ENCODE data around the gene TMEM106A.
A peak's percentile ranks its signal among the peaks of the same experiment; 100 is the strongest.
"Not testable (repeated sequence)": the region's sequence is repeated elsewhere in the genome, so short reads cannot be mapped to it uniquely, and the experiment has no call there.

Gene TMEM106A, protein sequence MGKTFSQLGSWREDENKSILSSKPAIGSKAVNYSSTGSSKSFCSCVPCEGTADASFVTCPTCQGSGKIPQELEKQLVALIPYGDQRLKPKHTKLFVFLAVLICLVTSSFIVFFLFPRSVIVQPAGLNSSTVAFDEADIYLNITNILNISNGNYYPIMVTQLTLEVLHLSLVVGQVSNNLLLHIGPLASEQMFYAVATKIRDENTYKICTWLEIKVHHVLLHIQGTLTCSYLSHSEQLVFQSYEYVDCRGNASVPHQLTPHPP

DNA sequence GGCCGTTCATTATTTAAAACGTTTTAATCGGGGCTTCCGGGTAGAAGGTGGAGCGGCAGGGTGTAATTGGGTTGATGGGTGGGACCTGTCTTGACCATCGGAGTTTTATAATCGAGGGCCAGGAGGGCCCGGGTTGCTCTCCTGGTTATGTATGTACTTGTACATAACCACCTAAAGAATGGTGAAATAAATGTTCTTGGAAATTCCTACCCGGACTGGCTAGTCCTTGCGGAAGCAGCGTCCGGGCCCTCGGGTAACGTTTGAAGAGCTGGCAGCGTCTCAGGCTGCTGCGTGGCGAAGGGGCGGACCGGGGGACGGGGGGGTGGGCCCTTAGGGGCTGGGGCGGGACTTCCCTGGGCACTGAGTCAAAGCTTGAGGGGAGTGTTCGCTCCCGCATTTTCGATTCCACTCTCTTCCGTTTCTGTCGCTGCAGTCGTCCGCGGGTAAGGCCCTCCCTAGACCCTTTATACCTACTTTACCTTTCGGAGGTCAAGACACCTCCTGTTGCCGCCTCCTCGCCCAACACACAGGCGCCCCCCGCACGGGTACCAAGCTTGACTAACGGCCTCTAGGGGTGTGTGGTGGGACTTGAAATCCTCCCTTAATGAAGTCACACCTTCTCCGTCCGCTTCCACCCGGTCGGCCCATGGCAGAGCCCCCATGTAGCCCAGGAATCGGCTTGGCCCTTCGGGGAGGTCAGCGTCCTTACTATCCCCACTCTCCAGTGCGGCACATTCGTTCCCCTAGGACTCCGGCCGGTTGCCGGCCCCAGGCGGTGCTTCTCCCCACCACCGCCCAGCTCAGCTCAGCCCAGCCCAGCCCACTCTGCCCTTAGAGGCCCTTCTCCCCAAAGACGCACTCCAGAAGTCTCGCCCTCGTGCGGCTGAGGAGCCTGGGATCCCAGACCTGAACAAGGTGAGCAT, at the start of gene TMEM106A:
Gene TMEM106A (plus strand): TSS at position 396 of the 923 bp plus-strand sequence. CDS start 1,167 bp downstream, outside the sequence.
- DNase-seq = peak; percentile 72 to 77

DNA sequence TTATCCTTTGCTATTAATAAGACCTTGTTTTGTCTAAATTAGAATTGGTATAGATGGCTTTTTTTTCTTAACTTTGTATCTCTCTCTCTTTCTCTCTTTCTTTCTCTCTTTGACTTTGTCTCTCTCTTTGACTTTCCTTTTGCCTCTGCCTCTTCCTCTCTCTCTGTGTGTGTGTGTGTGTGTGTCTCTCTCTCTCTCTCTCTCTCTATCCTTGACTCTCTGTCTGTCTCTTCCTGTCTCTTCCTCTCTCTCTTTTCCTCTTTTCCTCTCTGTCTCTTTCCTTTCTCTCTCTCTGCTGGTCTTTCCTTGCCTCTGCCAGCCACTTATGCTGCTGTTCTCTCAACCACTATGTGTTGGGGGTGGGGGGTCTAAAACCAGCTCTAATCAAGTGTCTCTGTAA, 45.7 kb upstream of the TMEM106A start:
- DNase-seq = not testable (repeated sequence)

DNA sequence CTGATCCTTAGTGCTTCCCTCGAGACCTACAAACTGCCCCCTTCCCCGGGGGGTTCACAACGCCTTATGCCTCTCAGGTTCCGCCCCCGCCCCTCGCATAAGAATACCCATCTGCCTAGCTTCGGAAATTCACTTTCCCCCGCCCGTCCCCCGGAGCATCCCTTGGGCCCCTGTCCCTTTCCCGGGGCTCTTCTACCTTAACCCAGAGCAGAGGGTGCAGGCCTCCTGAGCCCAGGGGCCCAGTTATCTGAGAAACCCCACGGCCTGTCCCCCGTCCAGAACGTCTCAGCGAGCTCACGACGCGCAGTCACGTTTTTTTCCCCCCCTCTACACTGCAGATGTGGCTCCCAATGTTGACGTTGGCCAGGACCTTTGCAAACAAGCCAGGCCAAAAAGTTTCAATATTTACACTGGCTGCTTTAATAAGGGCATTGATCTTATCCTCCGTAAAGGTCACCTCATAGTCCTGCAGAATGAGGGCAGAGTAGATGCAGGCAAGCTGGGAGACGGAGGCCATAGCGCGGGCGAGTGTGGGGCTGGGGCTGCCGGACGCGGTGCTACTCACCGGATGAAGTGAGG, 42.0 kb upstream of the TMEM106A start:
- DNase-seq = no peak

DNA sequence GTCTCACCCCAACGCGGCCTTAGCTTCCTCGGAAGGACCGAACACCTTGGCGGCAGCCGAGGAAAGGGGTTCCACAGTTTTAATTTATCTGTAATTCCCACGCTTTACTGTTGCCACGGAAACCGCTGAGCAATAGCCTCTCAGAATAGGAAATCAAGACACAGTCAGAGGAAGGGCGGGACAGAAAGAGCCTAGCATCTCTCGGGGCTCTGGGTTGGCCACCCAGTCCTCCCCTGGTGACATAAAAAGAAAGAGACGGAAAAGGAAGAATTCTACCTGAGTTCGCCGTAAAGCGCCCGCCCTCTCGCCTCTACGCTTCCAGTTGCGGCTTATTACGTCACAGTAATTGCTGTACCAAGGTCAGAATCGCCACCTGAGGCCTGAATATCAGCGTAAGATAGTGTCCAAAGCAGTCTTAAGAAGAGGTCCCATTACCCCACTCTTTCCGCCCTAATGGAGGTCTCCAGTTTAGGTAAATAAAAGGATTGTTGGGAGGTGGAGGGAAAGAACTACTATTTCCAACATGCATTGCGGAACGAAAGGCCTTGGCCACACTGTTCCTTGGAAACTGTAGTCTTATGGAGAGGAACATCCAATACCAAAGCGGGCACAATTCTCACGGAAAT, 41.4 kb upstream of the TMEM106A start:
- DNase-seq = peak; percentile 99 to 100

DNA sequence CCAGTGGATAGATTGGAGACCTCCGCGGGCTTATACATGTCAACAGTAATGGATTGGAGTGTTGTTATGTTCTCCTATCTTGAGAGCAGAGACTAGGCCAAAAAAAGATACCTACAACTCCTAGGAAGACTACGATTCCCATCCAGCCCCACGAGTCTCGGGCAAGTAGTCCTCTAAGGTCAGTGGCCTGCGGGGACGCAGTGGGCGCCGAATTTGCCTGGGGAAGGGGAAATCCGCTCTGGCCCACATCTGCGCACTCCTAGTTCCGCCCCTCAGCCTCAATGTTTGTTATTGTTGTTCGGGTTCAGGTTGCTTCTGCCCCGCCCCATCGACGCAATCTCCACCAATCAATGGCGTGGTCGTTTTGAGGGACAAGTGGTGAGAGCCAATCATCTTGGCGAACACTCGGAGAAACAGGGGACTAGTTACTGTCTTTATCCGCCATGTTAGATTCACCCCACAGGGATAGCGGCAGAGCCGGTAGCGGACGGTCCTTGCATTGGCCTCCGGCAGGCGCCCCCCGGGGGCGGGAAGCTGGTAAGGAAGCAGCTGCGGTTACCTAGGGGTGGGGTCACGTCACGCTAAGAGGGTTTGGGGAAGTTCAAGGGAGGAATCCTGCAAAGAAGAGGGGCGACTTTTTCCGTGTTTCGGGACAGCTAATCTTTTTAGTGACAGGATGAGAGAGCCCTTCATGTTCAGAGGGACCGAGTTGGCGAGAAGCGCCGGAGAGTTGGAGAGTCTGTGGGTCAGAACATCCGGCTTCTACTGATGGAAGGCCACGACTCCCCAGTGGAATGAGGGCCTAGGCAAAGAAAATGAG, 40.7 kb upstream of the TMEM106A start, which contains the start of gene NBR1:
Gene NBR1 (plus strand): TSS at position 449 of the 820 bp plus-strand sequence. CDS start 4,586 bp downstream, outside the sequence.
- DNase-seq = peak; percentile 99

DNA sequence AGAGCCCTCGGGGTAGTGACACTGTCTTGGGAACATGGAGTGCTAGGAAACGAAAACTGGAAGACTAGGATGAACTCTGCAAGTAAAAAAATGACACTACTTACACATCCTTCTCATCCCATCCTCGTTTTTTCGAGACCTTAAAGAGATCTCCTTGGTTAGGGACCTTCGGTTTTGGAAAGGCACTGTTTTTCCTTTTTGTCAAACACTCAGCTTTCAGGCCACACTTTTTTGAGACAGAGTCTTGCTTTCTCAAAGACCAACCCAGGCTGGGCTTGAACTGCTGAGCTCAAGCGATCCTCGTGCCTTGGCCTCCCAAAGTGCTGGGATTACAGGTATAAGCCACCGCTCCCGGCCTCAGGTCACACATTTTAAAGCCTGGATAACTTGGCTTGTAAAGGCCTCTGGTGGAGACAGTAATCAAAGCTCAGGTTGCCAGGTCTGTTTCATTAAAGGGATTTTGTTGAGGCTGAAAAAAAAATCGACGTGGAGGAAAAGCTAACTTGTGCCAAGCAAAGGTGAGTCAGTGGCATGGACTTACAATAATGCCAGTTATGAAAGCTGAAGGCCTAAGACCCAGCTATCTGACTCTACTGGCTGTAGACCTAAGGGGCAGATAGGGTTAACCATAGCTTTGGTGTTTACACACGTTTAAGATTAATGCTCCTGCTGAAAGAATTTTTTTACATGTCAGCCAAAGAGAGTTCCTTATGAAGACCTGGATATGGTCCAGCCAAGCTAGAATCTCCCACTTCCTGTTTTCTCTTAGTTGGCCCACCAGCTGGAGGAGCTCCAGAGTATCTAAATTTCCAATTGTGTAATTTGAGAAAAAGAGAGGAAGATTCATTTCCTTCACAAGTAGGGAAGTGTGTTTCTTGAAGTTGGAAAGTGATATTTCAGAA, 39.8 kb upstream of the TMEM106A start:
- peak; percentile 88 for DNase-seq

DNA sequence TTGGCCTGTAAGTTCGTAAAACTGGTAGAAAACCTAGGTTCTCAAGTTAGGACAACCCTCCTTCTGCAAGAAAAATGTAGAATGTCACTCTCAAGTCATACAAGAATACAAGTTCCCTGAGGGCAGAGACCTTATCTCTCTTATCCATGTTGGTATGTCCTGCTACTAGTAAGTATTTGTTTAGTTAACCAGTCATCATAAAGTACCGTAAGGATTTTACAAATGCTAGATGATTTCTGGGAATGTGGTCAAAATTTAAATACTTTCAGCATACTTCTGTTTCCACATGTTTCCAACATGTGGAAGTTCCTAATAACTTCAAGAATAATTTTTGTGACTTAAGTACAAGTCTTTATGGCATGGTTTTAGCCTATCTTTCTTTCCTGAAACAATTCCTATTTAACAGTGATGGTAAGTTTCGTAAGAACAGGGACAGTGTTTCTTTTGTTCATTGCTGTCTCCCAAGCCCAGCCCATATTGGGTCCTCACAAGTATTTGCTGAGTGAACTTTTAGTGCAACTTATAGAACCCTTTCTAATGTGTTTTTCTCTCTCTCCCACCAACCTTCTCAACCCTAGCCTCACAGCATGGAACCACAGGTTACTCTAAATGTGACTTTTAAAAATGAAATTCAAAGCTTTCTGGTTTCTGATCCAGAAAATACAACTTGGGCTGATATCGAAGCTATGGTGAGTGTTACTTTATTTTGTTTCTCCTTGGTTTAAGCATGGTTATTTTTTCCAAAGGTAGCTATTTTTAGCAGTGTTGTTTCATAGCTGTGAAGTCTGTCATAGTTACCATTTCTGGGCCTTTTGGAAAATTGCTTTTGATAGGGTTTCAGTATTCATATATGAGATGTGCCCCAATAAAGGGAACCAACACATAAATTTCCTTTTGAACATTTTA, 36.2 kb upstream of the TMEM106A start:
- DNase-seq = no peak

DNA sequence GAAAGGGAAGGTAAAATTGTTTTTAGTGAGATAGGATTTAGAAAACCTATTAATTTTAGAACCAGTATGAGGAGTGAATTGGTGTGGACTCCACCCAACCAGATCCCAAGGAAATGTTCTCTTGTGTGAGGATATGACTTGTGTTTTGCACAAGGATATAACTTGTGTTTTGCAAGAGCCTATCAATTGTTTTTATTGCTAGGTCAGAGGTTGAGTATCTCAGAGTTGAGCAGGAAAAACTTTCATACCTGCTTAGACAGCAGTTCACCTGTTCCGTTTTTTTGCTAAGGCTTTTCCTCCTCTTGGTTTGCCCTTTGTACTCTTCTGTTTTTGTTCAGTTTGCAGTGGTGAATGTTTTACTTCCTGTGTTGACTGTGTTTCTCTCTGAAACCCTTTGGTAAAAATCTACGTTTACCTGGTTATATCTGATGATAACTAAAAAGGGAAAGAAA, 35.5 kb upstream of the TMEM106A start:
- no peak for DNase-seq

DNA sequence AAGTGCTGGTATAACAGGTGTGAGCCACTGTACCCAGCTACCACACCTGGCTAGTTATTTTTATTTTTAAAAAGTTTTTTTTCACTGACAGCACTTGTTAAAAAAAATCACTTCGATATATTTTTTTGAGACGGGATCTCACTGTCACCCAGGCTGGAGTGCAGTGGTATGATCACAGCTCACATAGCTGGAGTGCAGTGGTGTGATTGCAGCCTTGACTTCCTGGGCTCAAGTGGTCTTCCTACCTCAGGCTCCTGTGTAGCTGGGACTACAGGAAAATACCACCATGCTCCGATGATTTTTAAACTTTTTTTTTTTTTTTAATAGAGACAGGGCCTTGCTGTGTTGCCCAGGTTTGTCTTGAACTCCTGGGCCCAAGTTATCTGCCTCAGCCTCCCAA, 27.8 kb upstream of the TMEM106A start:
- DNase-seq = no peak

DNA sequence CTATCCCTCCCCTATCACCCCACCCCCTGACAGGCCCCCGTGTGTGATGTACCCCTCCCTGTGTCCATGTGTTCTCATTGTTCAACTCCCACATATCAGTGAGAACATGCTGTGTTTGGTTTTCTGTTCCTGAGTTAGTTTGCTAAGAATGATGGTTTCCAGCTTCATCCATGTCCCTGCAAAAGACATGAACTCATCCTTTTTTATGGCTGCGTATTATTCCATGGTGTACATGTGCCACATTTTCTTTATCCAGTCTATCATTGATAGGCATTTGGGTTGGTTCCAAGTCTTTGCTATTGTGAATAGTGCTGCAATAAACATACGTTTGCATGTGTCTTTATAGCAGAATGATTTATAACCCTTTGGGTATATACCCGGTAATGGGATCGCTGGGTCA, 25.0 kb upstream of the TMEM106A start:
- DNase-seq = not testable (repeated sequence)

DNA sequence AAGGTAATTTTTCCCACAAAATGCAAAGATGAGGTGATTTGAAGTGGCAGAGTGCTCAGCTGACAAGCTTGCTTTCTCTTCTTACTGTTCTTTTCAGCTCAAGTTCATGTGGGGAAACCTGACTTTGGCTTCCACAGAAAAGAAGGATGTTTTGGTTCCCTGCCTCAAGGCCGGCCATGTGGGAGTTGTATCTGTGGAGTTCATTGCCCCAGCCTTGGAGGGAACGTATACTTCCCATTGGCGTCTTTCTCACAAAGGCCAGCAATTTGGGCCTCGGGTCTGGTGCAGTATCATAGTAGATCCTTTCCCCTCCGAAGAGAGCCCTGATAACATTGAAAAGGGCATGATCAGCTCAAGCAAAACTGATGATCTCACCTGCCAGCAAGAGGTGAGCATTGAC, 18.4 kb upstream of the TMEM106A start:
- no peak for DNase-seq

DNA sequence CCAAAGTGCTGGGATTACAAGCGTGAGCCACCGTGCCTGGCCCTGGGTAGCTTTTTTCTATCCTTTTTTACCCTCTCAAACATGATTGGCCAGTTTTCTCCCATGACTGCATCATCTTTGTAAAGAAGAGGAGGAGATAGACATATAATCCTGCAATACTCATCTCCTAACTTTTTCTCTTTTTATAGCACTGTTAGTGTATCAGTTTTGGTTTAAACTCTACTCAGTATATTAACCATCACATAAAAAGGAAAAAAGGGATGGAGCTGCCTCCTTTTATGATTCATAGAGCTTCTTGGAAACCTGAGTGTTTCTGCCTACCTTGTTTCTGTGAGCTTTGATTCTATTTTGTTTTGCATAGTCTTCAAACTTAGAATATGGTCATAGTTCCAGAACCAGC, 12.0 kb upstream of the TMEM106A start:
- DNase-seq = no peak

DNA sequence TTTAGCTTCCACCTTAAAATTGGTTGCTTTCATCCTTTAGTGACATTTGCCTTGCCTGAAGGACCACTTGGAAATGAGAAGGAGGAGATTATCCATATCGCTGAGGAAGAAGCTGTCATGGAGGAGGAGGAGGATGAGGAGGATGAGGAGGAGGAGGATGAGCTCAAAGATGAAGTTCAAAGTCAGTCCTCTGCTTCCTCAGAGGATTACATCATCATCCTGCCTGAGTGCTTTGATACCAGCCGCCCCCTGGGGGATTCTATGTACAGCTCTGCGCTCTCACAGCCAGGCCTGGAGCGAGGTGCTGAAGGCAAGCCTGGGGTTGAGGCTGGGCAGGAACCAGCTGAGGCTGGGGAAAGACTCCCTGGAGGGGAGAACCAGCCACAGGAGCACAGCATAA, 11.5 kb upstream of the TMEM106A start:
- DNase-seq = no peak

DNA sequence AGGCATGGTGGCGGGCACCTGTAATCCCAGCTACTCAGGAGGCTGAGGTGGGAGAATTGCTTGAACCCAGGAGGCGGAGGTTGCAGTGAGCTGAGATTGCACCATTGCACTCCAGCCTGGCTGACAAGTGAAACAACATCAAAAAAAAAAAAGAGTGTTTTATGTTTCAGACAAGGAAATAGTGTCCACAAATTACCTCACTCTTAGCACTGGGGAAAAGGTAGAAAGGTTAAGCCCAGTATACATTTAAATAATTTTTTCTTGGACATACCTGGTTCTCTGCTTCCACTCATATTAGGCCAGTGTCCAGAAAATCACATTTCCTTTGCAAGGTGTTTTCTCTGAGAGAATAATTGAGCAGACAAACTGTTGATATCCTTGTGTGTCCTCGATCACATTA, 8.7 kb upstream of the TMEM106A start:
- DNase-seq = not testable (repeated sequence)

DNA sequence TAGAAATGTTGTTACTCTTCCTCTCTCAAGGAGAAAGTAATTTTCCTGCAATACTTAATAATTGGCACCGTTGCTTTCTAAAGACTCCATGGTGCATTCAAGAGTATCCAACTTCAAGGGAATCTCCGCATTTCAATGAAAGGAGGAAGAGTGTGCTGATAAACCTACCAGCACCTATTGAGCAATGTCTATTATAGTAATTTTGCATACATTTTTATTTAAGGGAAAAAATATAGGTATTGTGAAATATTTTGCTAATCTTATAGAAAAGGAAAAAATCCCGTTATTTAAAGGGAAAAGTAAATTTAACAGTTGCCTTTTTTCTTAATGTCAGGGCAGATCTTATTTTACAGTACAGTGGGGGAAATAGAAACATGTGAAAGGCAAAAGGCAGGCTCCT, 1.1 kb upstream of the TMEM106A start:
- DNase-seq = no peak

DNA sequence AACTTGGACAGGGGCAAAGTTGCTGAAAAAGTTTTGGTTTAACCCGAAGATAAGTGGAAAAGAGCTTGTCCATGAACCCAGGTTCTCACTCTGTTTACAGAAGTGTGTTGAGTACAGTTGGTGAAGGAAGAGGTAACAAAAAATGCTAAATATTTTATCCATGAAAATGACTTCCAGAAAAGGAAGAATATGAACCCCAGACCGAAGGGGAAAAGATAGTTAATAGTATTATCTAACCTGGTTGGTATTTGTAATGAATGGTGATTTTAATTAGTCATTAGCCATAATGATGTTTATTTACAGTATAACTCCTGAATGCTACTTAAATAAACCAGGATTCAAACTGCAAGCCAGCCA, 574 bp upstream of the TMEM106A start:
- DNase-seq = peak in 1 of 2 experiments; percentile 23

DNA sequence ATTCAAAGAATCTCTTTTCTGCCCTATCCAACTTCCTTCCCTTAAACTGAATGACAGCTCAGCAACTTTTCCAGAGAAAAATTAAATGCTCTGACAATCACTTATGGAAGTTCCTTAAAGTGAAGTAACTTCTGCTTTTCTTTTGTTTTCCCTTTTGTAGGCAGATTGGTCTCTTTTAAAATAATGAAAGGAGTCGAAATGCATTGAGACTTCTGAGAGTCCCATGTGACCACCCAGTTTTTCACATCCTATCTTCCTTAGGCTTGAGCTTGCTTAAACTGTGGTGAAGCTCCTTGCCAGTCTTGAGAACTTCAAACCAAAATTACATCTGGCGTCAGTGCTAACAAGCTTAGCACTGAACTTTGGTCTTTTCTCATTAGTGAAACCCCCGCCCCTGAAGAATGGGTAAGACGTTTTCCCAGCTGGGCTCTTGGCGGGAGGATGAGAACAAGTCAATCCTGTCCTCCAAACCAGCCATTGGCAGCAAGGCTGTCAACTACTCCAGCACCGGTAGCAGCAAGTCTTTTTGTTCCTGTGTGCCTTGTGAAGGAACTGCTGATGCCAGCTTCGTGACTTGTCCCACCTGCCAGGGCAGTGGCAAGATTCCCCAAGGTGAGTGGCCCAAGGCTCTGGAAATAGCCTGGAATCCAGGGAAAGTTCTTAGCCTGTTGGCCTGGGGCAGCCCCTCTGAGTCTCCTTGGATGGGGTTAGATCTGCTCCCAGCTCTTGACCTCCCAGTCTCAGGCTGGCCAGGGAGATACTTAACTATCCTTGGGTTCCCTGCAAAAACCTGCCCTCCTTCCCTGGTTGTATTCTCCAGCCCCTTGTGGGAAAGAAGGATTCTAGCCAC, 1.2 kb downstream of the TMEM106A start:
- peak; percentile 56 to 59 for DNase-seq

DNA sequence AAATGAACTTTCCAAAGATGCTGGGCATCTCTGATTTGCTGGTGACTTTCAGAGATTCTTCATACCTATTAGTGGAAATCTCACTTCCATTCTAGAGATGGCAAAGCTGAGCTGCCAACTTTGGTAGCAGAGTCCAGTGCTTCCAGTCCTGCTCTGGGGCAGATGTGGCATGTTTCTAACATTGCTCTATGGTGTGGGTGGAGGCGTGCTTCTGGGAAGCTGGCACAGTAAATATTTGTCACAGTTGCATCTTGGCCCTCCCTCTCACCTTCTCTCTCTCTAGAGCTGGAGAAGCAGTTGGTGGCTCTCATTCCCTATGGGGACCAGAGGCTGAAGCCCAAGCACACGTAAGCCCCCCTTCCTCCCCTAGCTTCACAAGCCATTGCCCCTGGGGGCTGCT, 1.9 kb downstream of the TMEM106A start:
- no peak for DNase-seq

DNA sequence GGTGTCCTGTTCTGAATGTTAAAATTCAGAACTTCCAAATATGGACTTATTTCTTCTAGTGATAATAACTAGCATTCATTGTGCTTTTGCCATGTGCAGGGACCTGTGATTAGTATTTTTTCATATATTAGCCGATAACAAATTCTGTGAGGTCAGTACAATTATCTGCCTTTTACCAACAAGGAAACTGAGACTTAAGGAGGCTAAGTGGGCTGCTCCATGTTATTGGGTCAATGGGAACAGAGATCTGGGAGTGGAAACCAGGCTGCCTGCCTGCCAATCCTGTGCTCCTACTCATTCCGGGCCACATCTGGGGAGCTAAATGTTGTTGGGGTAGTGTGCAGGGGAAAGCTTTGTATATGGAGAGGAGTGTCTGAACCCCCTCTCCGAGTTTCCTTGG, 3.7 kb downstream of the TMEM106A start:
- DNase-seq = no peak

All from AML-193 (cell line).